Measurements from ENCODE around the gene ADCYAP1R1.

The ADCYAP1R1 gene

GRCh38 chr7:31104361-31105255, 52.5 kb downstream of the ADCYAP1R1 start:
- in situ Hi-C loops (cut with MboI; ENCODE audit: low sequenced_read_pairs): no loop called here

- in situ Hi-C loops (cut with MboI; ENCODE audit: low sequenced_read_pairs): no loop called here
These were observed 53.3 kb downstream of the ADCYAP1R1 start for GRCh38 chr7:31105256-31105950.

- in situ Hi-C loops (cut with MboI; ENCODE audit: low sequenced_read_pairs): no loop called here
These were observed 54.4 kb downstream of the ADCYAP1R1 start for GRCh38 chr7:31106303-31107105.

GRCh38 chr7:31107106-31108090, 55.3 kb downstream of the ADCYAP1R1 start:
- in situ Hi-C loops (cut with MboI; ENCODE audit: low sequenced_read_pairs): no loop called here

- in situ Hi-C loops (cut with MboI; ENCODE audit: low sequenced_read_pairs): no loop called here
These were observed 56.1 kb downstream of the ADCYAP1R1 start for GRCh38 chr7:31108097-31108657.

GRCh38 chr7:31109751-31110150, 57.6 kb downstream of the ADCYAP1R1 start:
- in situ Hi-C loops (cut with MboI; ENCODE audit: low sequenced_read_pairs): no loop called here

GRCh38 chr7:31110331-31111108, 58.4 kb downstream of the ADCYAP1R1 start:
- in situ Hi-C loops (cut with MboI; ENCODE audit: low sequenced_read_pairs): no loop called here

- in situ Hi-C loops (cut with MboI; ENCODE audit: low sequenced_read_pairs): no loop called here
These were observed 59.0 kb downstream of the ADCYAP1R1 start for GRCh38 chr7:31111109-31111451.

- in situ Hi-C loops (cut with MboI; ENCODE audit: low sequenced_read_pairs): no loop called here
These were observed 61.6 kb downstream of the ADCYAP1R1 start for GRCh38 chr7:31113660-31114059.

GRCh38 chr7:31114593-31115343, 62.7 kb downstream of the ADCYAP1R1 start:
- in situ Hi-C loops (cut with MboI; ENCODE audit: low sequenced_read_pairs): loop anchor here (5.0 kb wide), 1 partner anchor 137 kb away; no protein-coding TSS in a partner anchor

GRCh38 chr7:31116615-31117014, 64.5 kb downstream of the ADCYAP1R1 start:
- in situ Hi-C loops (cut with MboI; ENCODE audit: low sequenced_read_pairs): loop anchor here (5.0 kb wide), 1 partner anchor 139 kb away; no protein-coding TSS in a partner anchor

- in situ Hi-C loops (cut with MboI; ENCODE audit: low sequenced_read_pairs): loop anchor here (5.0 kb wide), 1 partner anchor 142 kb away; no protein-coding TSS in a partner anchor
These were observed 67.1 kb downstream of the ADCYAP1R1 start for GRCh38 chr7:31119249-31119648.

- in situ Hi-C loops (cut with MboI; ENCODE audit: low sequenced_read_pairs): loop anchor here (10.0 kb wide), 1 partner anchor 316 kb away; no protein-coding TSS in a partner anchor
These were observed 68.8 kb downstream of the ADCYAP1R1 start for GRCh38 chr7:31120800-31121513.

- in situ Hi-C loops (cut with MboI; ENCODE audit: low sequenced_read_pairs): loop anchor here (10.0 kb wide), 1 partner anchor 317 kb away; no protein-coding TSS in a partner anchor
These were observed 69.5 kb downstream of the ADCYAP1R1 start for GRCh38 chr7:31121601-31122000.

GRCh38 chr7:31122649-31123058, 70.5 kb downstream of the ADCYAP1R1 start:
- in situ Hi-C loops (cut with MboI; ENCODE audit: low sequenced_read_pairs): loop anchor here (10.0 kb wide), 1 partner anchor 318 kb away; no protein-coding TSS in a partner anchor

GRCh38 chr7:31123321-31123720, 71.2 kb downstream of the ADCYAP1R1 start:
- in situ Hi-C loops (cut with MboI; ENCODE audit: low sequenced_read_pairs): loop anchor here (10.0 kb wide), 1 partner anchor 319 kb away; no protein-coding TSS in a partner anchor

- in situ Hi-C loops (cut with MboI; ENCODE audit: low sequenced_read_pairs): loop anchor here (10.0 kb wide), 1 partner anchor 319 kb away; no protein-coding TSS in a partner anchor
These were observed 71.6 kb downstream of the ADCYAP1R1 start for GRCh38 chr7:31123726-31124125.

All from HL-60/S4 (cell line).